Activated naive CD4-positive, alpha-beta T cell treated with anti-CD3 and anti-CD28 coated beads, Interleukin-2, amount 10 ng/mL, durations not matched to agents 7 days and 5 days (primary cell): Measurements from ENCODE around the gene MYOF.
"Not testable (repeated sequence)": the region's sequence is repeated elsewhere in the genome, so short reads cannot be mapped to it uniquely, and the experiment has no call there.

Experiments used
- CTCF ChIA-PET: fragments of 350-600 bp; sonication (Branson Sonifier 250); formaldehyde crosslinking; loops from one replicate; lab custom pipeline; 2021; ENCODE audit warnings: antibody characterized with exemption; lab: Charles Lee
- DNase-seq: peaks from one replicate; pipeline ENCODE4 v3.0.0-alpha.2; 2020
- H3K27ac Mint-ChIP-seq: one replicate; pipeline ENCODE4 v1.8.0; 2021; ENCODE audit warnings: mild to moderate bottlenecking, moderate library complexity, mixed read lengths
- H3K27me3 Mint-ChIP-seq: one replicate; pipeline ENCODE4 v1.8.0; 2021; ENCODE audit warnings: mild to moderate bottlenecking, mixed read lengths
- H3K36me3 Mint-ChIP-seq: one replicate; pipeline ENCODE4 v1.8.0; 2021; ENCODE audit warnings: mixed read lengths
- H3K4me1 Mint-ChIP-seq: one replicate; pipeline ENCODE4 v1.8.0; 2021; ENCODE audit warnings: mixed read lengths
- H3K4me3 Mint-ChIP-seq: one replicate; pipeline ENCODE4 v1.8.0; 2021; ENCODE audit warnings: mild to moderate bottlenecking, moderate library complexity, mixed read lengths
- H3K9me3 Mint-ChIP-seq: one replicate; pipeline ENCODE4 v1.8.0; 2021; ENCODE audit warnings: mixed read lengths

Gene MYOF

GRCh38 chr10:93378997-93379730 lies 103.0 kb downstream of the MYOF start:
- CTCF ChIA-PET, result interaction anchor here (1.3 to 20.5 kb wide), 5 partner anchors 11 to 132 kb away, joined by 4 to 533 read pairs (median 13); partner anchors contain the start of genes CEP55 and MYOF
- DNase-seq, result no peak
- no peaks in the 10 kb centered on the region for H3K27me3 Mint-ChIP-seq
- H3K4me3 Mint-ChIP-seq, result no peak overlapping the region
- H3K4me1 Mint-ChIP-seq, result peaks cover 22% of the 10 kb centered on the region
- H3K9me3 Mint-ChIP-seq, result no peaks in the 10 kb centered on the region
- peak overlapping the region; percentile 20 for H3K27ac Mint-ChIP-seq
- no peaks in the 10 kb centered on the region for H3K36me3 Mint-ChIP-seq

- Mint-ChIP-seq H3K27me3 (no peaks in the 10 kb centered on the region), H3K27ac (no peak overlapping the region), H3K4me3 (no peak overlapping the region), H3K4me1 (peaks cover 20% of the 10 kb centered on the region), H3K36me3 (no peaks in the 10 kb centered on the region), H3K9me3 (no peaks in the 10 kb centered on the region)
- CTCF ChIA-PET, result interaction anchor here (0.9 to 20.5 kb wide), 10 partner anchors 9 to 133 kb away, joined by 3 to 533 read pairs (median 8); partner anchors contain the start of gene MYOF
- DNase-seq, result no peak
Measured at GRCh38 chr10:93378039-93378438, 104.1 kb downstream of the MYOF start.

- Mint-ChIP-seq H3K9me3 (no peaks in the 10 kb centered on the region), H3K4me1 (peaks cover 20% of the 10 kb centered on the region), H3K27me3 (no peaks in the 10 kb centered on the region), H3K27ac (peak overlapping the region; percentile 46), H3K4me3 (no peak overlapping the region), H3K36me3 (no peaks in the 10 kb centered on the region)
- peak; percentile 48 for DNase-seq
- CTCF ChIA-PET, result interaction anchor here (0.6 to 20.5 kb wide), 47 partner anchors 8 to 306 kb away, joined by 3 to 533 read pairs (median 5); partner anchors contain the start of genes CEP55 and MYOF
Measured at GRCh38 chr10:93376372-93377293, 105.5 kb downstream of the MYOF start.

- Mint-ChIP-seq H3K27me3 (no peaks in the 10 kb centered on the region), H3K36me3 (no peaks in the 10 kb centered on the region), H3K9me3 (no peaks in the 10 kb centered on the region), H3K4me1 (no peaks in the 10 kb centered on the region), H3K4me3 (no peak overlapping the region), H3K27ac (no peak overlapping the region)
- DNase-seq, result no peak
- CTCF ChIA-PET, result interaction anchor here (0.9 to 20.5 kb wide), 4 partner anchors 13 to 114 kb away, joined by 4 to 533 read pairs (median 4); partner anchors contain the start of gene MYOF
Measured at GRCh38 chr10:93370961-93371360, 111.2 kb downstream of the MYOF start.

GRCh38 chr10:93369588-93370164 lies 112.5 kb downstream of the MYOF start:
- no peak for DNase-seq
- CTCF ChIA-PET, result interaction anchor here (1.1 to 20.5 kb wide), 4 partner anchors 8 to 115 kb away, joined by 3 to 533 read pairs (median 12); partner anchors contain the start of gene MYOF
- no peak overlapping the region for H3K4me3 Mint-ChIP-seq

GRCh38 chr10:93368210-93368609 lies 113.9 kb downstream of the MYOF start:
- peaks cover 9% of the 10 kb centered on the region for H3K4me1 Mint-ChIP-seq
- H3K36me3 Mint-ChIP-seq, result no peaks in the 10 kb centered on the region
- H3K9me3 Mint-ChIP-seq, result no peaks in the 10 kb centered on the region
- DNase-seq, result no peak
- CTCF ChIA-PET, result interaction anchor here (1.8 to 20.5 kb wide), 3 partner anchors 9 to 117 kb away, joined by 7 to 533 read pairs (median 18); partner anchors contain the start of gene MYOF
- H3K4me3 Mint-ChIP-seq, result no peak overlapping the region
- no peaks in the 10 kb centered on the region for H3K27me3 Mint-ChIP-seq
- no peak overlapping the region for H3K27ac Mint-ChIP-seq

More at GRCh38 chr10:93369588-93370164, 112.5 kb downstream of the MYOF start:
- H3K9me3 Mint-ChIP-seq, result no peaks in the 10 kb centered on the region
- no peaks in the 10 kb centered on the region for H3K27me3 Mint-ChIP-seq
- H3K4me1 Mint-ChIP-seq, result peaks cover 4% of the 10 kb centered on the region
- no peak overlapping the region for H3K27ac Mint-ChIP-seq
- no peaks in the 10 kb centered on the region for H3K36me3 Mint-ChIP-seq

- Mint-ChIP-seq H3K27ac (no peak overlapping the region), H3K4me3 (no peak overlapping the region), H3K36me3 (no peaks in the 10 kb centered on the region), H3K27me3 (no peaks in the 10 kb centered on the region), H3K4me1 (peaks cover 9% of the 10 kb centered on the region), H3K9me3 (no peaks in the 10 kb centered on the region)
- CTCF ChIA-PET, result interaction anchor here (1.8 to 20.5 kb wide), 3 partner anchors 10 to 117 kb away, joined by 7 to 533 read pairs (median 18); partner anchors contain the start of gene MYOF
- DNase-seq, result no peak
Measured at GRCh38 chr10:93367664-93368063, 114.5 kb downstream of the MYOF start.

GRCh38 chr10:93364966-93365365 lies 117.2 kb downstream of the MYOF start:
- H3K4me3 Mint-ChIP-seq, result no peak overlapping the region
- H3K36me3 Mint-ChIP-seq, result no peaks in the 10 kb centered on the region
- H3K4me1 Mint-ChIP-seq, result peaks cover 9% of the 10 kb centered on the region
- CTCF ChIA-PET, result interaction anchor here (1.5 kb wide), 1 partner anchor 117 kb away, joined by 8 read pairs; the partner anchor contains the start of gene MYOF
- H3K27ac Mint-ChIP-seq, result no peak overlapping the region
- H3K27me3 Mint-ChIP-seq, result no peaks in the 10 kb centered on the region
- no peak for DNase-seq
- H3K9me3 Mint-ChIP-seq, result no peaks in the 10 kb centered on the region

- H3K27me3 Mint-ChIP-seq, result no peaks in the 10 kb centered on the region
- no peak overlapping the region for H3K4me3 Mint-ChIP-seq
- no peak for DNase-seq
- CTCF ChIA-PET, result interaction anchor here (1.1 to 1.5 kb wide), 3 partner anchors 12 to 130 kb away, joined by 3 to 8 read pairs (median 4); partner anchors contain the start of gene MYOF
- H3K36me3 Mint-ChIP-seq, result no peaks in the 10 kb centered on the region
- no peak overlapping the region for H3K27ac Mint-ChIP-seq
- H3K4me1 Mint-ChIP-seq, result peaks cover 9% of the 10 kb centered on the region
- H3K9me3 Mint-ChIP-seq, result no peaks in the 10 kb centered on the region
Measured at GRCh38 chr10:93363891-93364648, 118.1 kb downstream of the MYOF start.

- not testable (repeated sequence) for H3K9me3 Mint-ChIP-seq, H3K4me3 Mint-ChIP-seq, H3K27me3 Mint-ChIP-seq, DNase-seq, H3K27ac Mint-ChIP-seq, H3K4me1 Mint-ChIP-seq, H3K36me3 Mint-ChIP-seq
- CTCF ChIA-PET, result interaction anchor here (1.1 to 3.8 kb wide), 16 partner anchors 9 to 394 kb away, joined by 3 to 25 read pairs (median 6); partner anchors contain the start of gene MYOF
Measured at GRCh38 chr10:93358398-93358797, 123.7 kb downstream of the MYOF start.

GRCh38 chr10:93357680-93358079 lies 124.5 kb downstream of the MYOF start:
- no peaks in the 10 kb centered on the region for H3K9me3 Mint-ChIP-seq
- peaks cover 2% of the 10 kb centered on the region for H3K4me1 Mint-ChIP-seq
- no peaks in the 10 kb centered on the region for H3K36me3 Mint-ChIP-seq
- no peak overlapping the region for H3K27ac Mint-ChIP-seq
- peaks cover 2% of the 10 kb centered on the region for H3K27me3 Mint-ChIP-seq
- CTCF ChIA-PET, result interaction anchor here (0.8 to 3.8 kb wide), 27 partner anchors 9 to 446 kb away, joined by 3 to 25 read pairs (median 4); partner anchors contain the start of gene MYOF
- peak; percentile 38 for DNase-seq
- no peak overlapping the region for H3K4me3 Mint-ChIP-seq

- Mint-ChIP-seq H3K36me3 (no peaks in the 10 kb centered on the region), H3K4me3 (no peak overlapping the region), H3K4me1 (peaks cover 2% of the 10 kb centered on the region), H3K27ac (no peak overlapping the region), H3K9me3 (no peaks in the 10 kb centered on the region), H3K27me3 (peaks cover 3% of the 10 kb centered on the region)
- CTCF ChIA-PET, result interaction anchor here (0.8 to 3.0 kb wide), 15 partner anchors 12 to 471 kb away, joined by 3 to 18 read pairs (median 5); no protein-coding TSS in a partner anchor
- DNase-seq, result no peak
Measured at GRCh38 chr10:93356516-93356915, 125.6 kb downstream of the MYOF start.
